Liver (tissue), 9 donors: ENCODE results near the gene COL17A1. TPM values are rescaled to one million over a fixed set of nuclear protein-coding genes. Genes with fewer than 3 reads are reported as not detected.
A peak's percentile ranks its signal among the peaks of the same experiment; 100 is the strongest.

ENCODE experiments used
- DNase-seq: peaks from one replicate; pipeline ENCODE4 v3.0.0-alpha.2; 2017; ENCODE audit warnings: low spot score
- H3K27ac ChIP-seq, 2 donors: one replicate each; pipeline ENCODE4 v1.7.0; 2013; ENCODE audit warnings: inconsistent platforms in 2 of 2, low read length in 2 of 2, control low read depth in 1 of 2, low read depth in 1 of 2, mild to moderate bottlenecking in 1 of 2
- H3K27me3 ChIP-seq, 4 donors: one replicate each; pipeline versions ENCODE4 v1.6.1 to v1.7.0; 2013; ENCODE audit warnings: low read length in 3 of 4, inconsistent platforms in 1 of 4, mild to moderate bottlenecking in 1 of 4, moderate library complexity in 1 of 4; ENCODE audit not compliant: control insufficient read depth in 4 of 4, insufficient read depth in 4 of 4
- H3K36me3 ChIP-seq, 4 donors: one replicate each; pipeline versions ENCODE4 v1.6.1 to v1.7.0; 2013; ENCODE audit warnings: low read length in 3 of 4, mild to moderate bottlenecking in 3 of 4, low read depth in 1 of 4, moderate library complexity in 1 of 4; ENCODE audit not compliant: control insufficient read depth in 4 of 4, insufficient read depth in 3 of 4
- H3K4me1 ChIP-seq, 4 donors: one replicate each; pipeline versions ENCODE4 v1.6.1 to v1.7.0; 2013; ENCODE audit warnings: low read length in 3 of 4, mild to moderate bottlenecking in 3 of 4, moderate library complexity in 1 of 4; ENCODE audit not compliant: control insufficient read depth in 4 of 4, insufficient read depth in 4 of 4
- H3K4me3 ChIP-seq, 3 donors: one replicate each; pipeline versions ENCODE4 v1.6.1 to v1.7.0; 2013; ENCODE audit warnings: low read length in 3 of 3, control low read depth in 1 of 3, low read depth in 1 of 3, mild to moderate bottlenecking in 1 of 3
- H3K9ac ChIP-seq, 2 donors: one replicate each; pipeline ENCODE4 v1.7.0; 2013; ENCODE audit warnings: low read length in 2 of 2, mild to moderate bottlenecking in 2 of 2, moderate library complexity in 2 of 2, control low read depth in 1 of 2, low read depth in 1 of 2
- H3K9me3 ChIP-seq, 4 donors: one replicate each; pipeline versions ENCODE4 v1.6.1 to v1.7.0; 2013; ENCODE audit warnings: low read length in 3 of 4; ENCODE audit not compliant: control insufficient read depth in 4 of 4
- EGR1 ChIP-seq, 2 donors: IDR thresholded peaks; 2 replicates each; pipeline ENCODE4 v1.6.1; 2016 to 2018; ENCODE audit warnings: antibody characterized with exemption in 2 of 2, low read depth in 2 of 2
- FOXA1 ChIP-seq: IDR thresholded peaks from 2 replicates; pipeline ENCODE4 v1.6.1; 2016; ENCODE audit warnings: antibody characterized with exemption
- FOXA2 ChIP-seq: IDR thresholded peaks from 2 replicates; pipeline ENCODE4 v1.6.1; 2016; ENCODE audit warnings: antibody characterized with exemption
- GABPA ChIP-seq, 2 donors: IDR thresholded peaks in 1 of 2; conservative IDR thresholded peaks in 1 of 2; 2 replicates each; pipeline ENCODE4 v1.6.1; 2016; ENCODE audit warnings: antibody characterized with exemption in 2 of 2, mild to moderate bottlenecking in 1 of 2, moderate library complexity in 1 of 2
- HNF4A ChIP-seq, 2 donors: conservative IDR thresholded peaks; 2 replicates each; pipeline ENCODE4 v1.6.1; 2016; ENCODE audit warnings: antibody characterized with exemption in 2 of 2, mild to moderate bottlenecking in 2 of 2
- HNF4G ChIP-seq: IDR thresholded peaks from 2 replicates; pipeline ENCODE4 v1.6.1; 2016; ENCODE audit warnings: antibody characterized with exemption
- JUND ChIP-seq, 2 donors: IDR thresholded peaks; 2 replicates each; pipeline ENCODE4 v1.6.1; 2016; ENCODE audit warnings: antibody characterized with exemption in 2 of 2
- NR2F2 ChIP-seq: IDR thresholded peaks from 2 replicates; pipeline ENCODE4 v1.6.1; 2016; ENCODE audit warnings: antibody characterized with exemption
- RAD21 ChIP-seq, 2 donors: IDR thresholded peaks; 2 replicates each; pipeline ENCODE4 v1.6.1; 2016; ENCODE audit warnings: antibody characterized with exemption in 2 of 2, mild to moderate bottlenecking in 2 of 2
- RXRA ChIP-seq, 2 donors: IDR thresholded peaks; 2 replicates each; pipeline ENCODE4 v1.6.1; 2017 to 2018; ENCODE audit warnings: antibody characterized with exemption in 2 of 2, mild to moderate bottlenecking in 1 of 2
- SP1 ChIP-seq: IDR thresholded peaks from 2 replicates; pipeline ENCODE4 v1.6.1; 2018; ENCODE audit warnings: antibody characterized with exemption, mild to moderate bottlenecking
- TAF1 ChIP-seq: conservative IDR thresholded peaks from 2 replicates; pipeline ENCODE4 v1.6.1; 2016; ENCODE audit warnings: antibody characterized with exemption, mild to moderate bottlenecking
- YY1 ChIP-seq: IDR thresholded peaks from 2 replicates; pipeline ENCODE4 v1.6.1; 2016; ENCODE audit warnings: antibody characterized with exemption, mild to moderate bottlenecking
- WGBS: extraction: QIAGEN DNeasy Blood & Tissue Kit; methylation state at CpG from one replicate; pipeline ENCODE4 v1.1.7; 2013; 5-methylcytosine and 5-hydroxymethylcytosine counted together
- polyA plus RNA-seq, 2 donors: library from polyadenylated mRNA; stranded (reverse) in 1 of 2; unstranded in 1 of 2; fragments of 200-250 nt in 1 of 2; fragments of >200 nt in 1 of 2; fragmentation: Nextera tagmentation in 1 of 2; extraction: Ambion mirVana in 1 of 2; gene quantifications; one replicate each; pipeline versions ENCODE4 v1.2.1 to v1.2.3, GENCODE V29; 2013 to 2015
- total RNA-seq, 2 donors: library from RNA; depleted of rRNA; stranded (reverse); fragments of >200 nt; gene quantifications; one replicate each; pipeline ENCODE4 v1.2.3, GENCODE V29; 2014
- TF ChIP-seq, protein P1 (sequence below): IDR thresholded peaks from 2 replicates; pipeline ENCODE4 v1.6.1; 2016; ENCODE audit warnings: antibody characterized with exemption, mild to moderate bottlenecking
- TF ChIP-seq, protein P2 (sequence below): IDR thresholded peaks from 2 replicates; pipeline ENCODE4 v1.6.1; 2016; ENCODE audit warnings: antibody characterized with exemption
- TF ChIP-seq, protein P3 (sequence below): IDR thresholded peaks from 2 replicates; pipeline ENCODE4 v1.6.1; 2016; ENCODE audit warnings: antibody characterized with exemption
- TF ChIP-seq, protein P4 (sequence below): IDR thresholded peaks from 2 replicates; pipeline ENCODE4 v1.6.1; 2016; ENCODE audit warnings: antibody characterized with exemption
- TF ChIP-seq, protein P5 (sequence below): fragments of 150-350 bp; IDR thresholded peaks from 2 replicates; pipeline ENCODE4 v1.5.1; 2017; ENCODE audit warnings: improper control_type of control experiment, low read depth, low read length; ENCODE audit not compliant: missing input control
- donor health status: healthy.
- donor health status: healthy.
- donor health status: healthy.
- donor health status: healthy.
- donor health status: healthy.

COL17A1 gene
- total and polyA plus RNA-seq, 4 donors = 0.05 to 1.7 TPM; not detected in 2

DNA sequence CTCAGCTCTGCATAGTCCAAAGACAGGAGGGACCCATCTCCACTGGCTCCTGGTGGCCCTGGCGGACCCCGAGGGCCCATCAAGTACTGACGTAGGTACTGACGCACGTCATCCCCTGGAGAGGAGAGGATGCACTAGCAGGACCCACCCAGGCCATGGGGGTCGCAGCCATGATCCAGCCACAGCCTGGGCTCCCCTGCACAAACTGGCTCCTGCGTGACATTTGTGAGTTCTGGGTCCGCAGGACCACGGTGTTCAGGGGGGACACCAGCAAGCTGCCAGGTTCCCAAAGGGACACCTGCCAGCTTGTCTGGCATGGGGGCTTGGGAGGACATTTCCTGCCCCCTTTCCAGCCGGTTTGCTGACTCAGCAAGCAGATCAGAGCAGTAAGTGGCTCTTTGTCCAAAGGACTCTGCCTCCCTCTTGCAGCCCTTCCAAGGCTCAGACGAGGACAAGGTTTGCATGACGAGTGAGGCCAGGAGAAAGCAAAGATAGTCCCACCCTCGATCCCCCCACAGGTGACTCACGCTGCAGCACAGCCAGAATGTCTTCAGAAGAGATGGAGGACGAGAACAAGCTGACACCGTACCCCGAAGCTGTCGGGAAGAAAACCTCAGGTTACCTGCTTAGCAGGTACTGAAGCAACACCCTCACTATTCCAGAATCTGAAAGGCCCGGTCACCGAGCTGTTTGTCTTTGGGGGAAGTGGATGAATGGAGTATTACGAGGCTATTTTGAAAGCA is 49.0 kb downstream of the COL17A1 start:
- H3K4me3 ChIP-seq = no peak overlapping the region
- H3K36me3 ChIP-seq = no peaks in the 10 kb centered on the region
- peak; percentile 28 for DNase-seq
- no peak for TF ChIP-seq GABPA (IDR thresholded peaks at IDR 0.05 in 1 of 2, conservative IDR thresholded peaks at IDR 0.05 in 1 of 2)
- TF ChIP-seq, protein P1, sequence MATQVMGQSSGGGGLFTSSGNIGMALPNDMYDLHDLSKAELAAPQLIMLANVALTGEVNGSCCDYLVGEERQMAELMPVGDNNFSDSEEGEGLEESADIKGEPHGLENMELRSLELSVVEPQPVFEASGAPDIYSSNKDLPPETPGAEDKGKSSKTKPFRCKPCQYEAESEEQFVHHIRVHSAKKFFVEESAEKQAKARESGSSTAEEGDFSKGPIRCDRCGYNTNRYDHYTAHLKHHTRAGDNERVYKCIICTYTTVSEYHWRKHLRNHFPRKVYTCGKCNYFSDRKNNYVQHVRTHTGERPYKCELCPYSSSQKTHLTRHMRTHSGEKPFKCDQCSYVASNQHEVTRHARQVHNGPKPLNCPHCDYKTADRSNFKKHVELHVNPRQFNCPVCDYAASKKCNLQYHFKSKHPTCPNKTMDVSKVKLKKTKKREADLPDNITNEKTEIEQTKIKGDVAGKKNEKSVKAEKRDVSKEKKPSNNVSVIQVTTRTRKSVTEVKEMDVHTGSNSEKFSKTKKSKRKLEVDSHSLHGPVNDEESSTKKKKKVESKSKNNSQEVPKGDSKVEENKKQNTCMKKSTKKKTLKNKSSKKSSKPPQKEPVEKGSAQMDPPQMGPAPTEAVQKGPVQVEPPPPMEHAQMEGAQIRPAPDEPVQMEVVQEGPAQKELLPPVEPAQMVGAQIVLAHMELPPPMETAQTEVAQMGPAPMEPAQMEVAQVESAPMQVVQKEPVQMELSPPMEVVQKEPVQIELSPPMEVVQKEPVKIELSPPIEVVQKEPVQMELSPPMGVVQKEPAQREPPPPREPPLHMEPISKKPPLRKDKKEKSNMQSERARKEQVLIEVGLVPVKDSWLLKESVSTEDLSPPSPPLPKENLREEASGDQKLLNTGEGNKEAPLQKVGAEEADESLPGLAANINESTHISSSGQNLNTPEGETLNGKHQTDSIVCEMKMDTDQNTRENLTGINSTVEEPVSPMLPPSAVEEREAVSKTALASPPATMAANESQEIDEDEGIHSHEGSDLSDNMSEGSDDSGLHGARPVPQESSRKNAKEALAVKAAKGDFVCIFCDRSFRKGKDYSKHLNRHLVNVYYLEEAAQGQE = no peak
- H3K9ac ChIP-seq = no peak overlapping the region
- H3K4me1 ChIP-seq = no peaks in the 10 kb centered on the region
- no peaks in the 10 kb centered on the region for H3K9me3 ChIP-seq
- no peaks in the 10 kb centered on the region for H3K27me3 ChIP-seq
- no peak overlapping the region for H3K27ac ChIP-seq
- WGBS = 79% methylated on average over 21 of the region's 21 CpGs

DNA sequence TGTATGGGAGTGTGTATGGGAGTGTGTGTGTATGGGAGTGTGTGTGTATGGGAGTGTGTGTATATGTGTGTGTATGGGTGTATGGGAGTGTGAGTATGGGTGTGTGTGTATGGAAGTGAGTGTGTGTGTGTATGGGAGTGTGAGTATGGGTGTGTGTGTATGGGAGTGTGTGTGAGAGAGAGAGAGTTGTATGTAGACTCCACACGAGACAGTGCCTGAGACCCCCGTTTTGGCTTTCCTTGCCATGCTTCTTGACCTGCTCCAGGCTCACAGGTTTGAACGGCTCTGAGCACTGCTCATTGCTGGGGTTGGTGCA is 49.7 kb downstream of the COL17A1 start:
- no peaks in the 10 kb centered on the region for H3K36me3 ChIP-seq
- 77% methylated on average over 3 of the region's 3 CpGs for WGBS

More for the DNA sequence above, 49.7 kb downstream of the COL17A1 start:
- peak; percentile 28 for DNase-seq
- Histone ChIP-seq H3K9me3 (no peaks in the 10 kb centered on the region), H3K27me3 (no peaks in the 10 kb centered on the region), H3K27ac (no peak overlapping the region), H3K4me3 (no peak overlapping the region), H3K4me1 (no peaks in the 10 kb centered on the region), H3K9ac (no peak overlapping the region)
- TF ChIP-seq FOXA2 (no peak), JUND (IDR thresholded peaks at IDR 0.05) (no peak), RXRA (IDR thresholded peaks at IDR 0.05) (no peak), EGR1 (IDR thresholded peaks at IDR 0.05; ENCODE audit: low read depth in 2 of 2) (no peak), HNF4A (conservative IDR thresholded peaks at IDR 0.05) (no peak), TAF1 (no peak), FOXA1 (no peak), NR2F2 (no peak), SP1 (no peak), HNF4G (no peak), RAD21 (IDR thresholded peaks at IDR 0.05) (no peak), GABPA (IDR thresholded peaks at IDR 0.05 in 1 of 2, conservative IDR thresholded peaks at IDR 0.05 in 1 of 2) (no peak), YY1 (no peak)
- TF ChIP-seq, protein P2, sequence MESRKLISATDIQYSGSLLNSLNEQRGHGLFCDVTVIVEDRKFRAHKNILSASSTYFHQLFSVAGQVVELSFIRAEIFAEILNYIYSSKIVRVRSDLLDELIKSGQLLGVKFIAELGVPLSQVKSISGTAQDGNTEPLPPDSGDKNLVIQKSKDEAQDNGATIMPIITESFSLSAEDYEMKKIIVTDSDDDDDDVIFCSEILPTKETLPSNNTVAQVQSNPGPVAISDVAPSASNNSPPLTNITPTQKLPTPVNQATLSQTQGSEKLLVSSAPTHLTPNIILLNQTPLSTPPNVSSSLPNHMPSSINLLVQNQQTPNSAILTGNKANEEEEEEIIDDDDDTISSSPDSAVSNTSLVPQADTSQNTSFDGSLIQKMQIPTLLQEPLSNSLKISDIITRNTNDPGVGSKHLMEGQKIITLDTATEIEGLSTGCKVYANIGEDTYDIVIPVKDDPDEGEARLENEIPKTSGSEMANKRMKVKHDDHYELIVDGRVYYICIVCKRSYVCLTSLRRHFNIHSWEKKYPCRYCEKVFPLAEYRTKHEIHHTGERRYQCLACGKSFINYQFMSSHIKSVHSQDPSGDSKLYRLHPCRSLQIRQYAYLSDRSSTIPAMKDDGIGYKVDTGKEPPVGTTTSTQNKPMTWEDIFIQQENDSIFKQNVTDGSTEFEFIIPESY = no peak
- TF ChIP-seq, protein P1 = no peak
- TF ChIP-seq, protein P3, sequence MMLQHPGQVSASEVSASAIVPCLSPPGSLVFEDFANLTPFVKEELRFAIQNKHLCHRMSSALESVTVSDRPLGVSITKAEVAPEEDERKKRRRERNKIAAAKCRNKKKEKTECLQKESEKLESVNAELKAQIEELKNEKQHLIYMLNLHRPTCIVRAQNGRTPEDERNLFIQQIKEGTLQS = no peak
- TF ChIP-seq, protein P4, sequence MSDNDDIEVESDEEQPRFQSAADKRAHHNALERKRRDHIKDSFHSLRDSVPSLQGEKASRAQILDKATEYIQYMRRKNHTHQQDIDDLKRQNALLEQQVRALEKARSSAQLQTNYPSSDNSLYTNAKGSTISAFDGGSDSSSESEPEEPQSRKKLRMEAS = no peak
- TF ChIP-seq, protein P5, sequence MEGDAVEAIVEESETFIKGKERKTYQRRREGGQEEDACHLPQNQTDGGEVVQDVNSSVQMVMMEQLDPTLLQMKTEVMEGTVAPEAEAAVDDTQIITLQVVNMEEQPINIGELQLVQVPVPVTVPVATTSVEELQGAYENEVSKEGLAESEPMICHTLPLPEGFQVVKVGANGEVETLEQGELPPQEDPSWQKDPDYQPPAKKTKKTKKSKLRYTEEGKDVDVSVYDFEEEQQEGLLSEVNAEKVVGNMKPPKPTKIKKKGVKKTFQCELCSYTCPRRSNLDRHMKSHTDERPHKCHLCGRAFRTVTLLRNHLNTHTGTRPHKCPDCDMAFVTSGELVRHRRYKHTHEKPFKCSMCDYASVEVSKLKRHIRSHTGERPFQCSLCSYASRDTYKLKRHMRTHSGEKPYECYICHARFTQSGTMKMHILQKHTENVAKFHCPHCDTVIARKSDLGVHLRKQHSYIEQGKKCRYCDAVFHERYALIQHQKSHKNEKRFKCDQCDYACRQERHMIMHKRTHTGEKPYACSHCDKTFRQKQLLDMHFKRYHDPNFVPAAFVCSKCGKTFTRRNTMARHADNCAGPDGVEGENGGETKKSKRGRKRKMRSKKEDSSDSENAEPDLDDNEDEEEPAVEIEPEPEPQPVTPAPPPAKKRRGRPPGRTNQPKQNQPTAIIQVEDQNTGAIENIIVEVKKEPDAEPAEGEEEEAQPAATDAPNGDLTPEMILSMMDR = no peak
